MCF 10A (cell line): ENCODE measurements around the gene PAFAH1B2. TPM values are rescaled to one million over a fixed set of nuclear protein-coding genes. Genes with fewer than 3 reads are reported as not detected.

Experiments
- BruUV-seq: library from RNA; stranded (reverse); fragments of 400-500 nt; replicated peaks from 2 replicates; lab custom pipeline; 2021; lab: Mats Ljungman, UMichigan
- CTCF ChIA-PET: fragments of 300-600 bp; sonication (Branson Sonifier 250); formaldehyde crosslinking; extraction: SDS; loops from one replicate; lab custom pipeline; 2021; ENCODE audit warnings: antibody characterized with exemption, inconsistent platforms; lab: Yijun Ruan, JAX
- POLR2A ChIA-PET: fragments of 300-600, 350-650 bp; sonication (Branson Sonifier 250); formaldehyde crosslinking; extraction: SDS; loops from one replicate; lab custom pipeline; 2020; ENCODE audit warnings: antibody characterized with exemption, inconsistent platforms; lab: Yijun Ruan, JAX
- DNase-seq: peaks from one replicate; pipeline ENCODE4 v3.0.0-alpha.2; 2018; ENCODE audit not compliant: unreplicated experiment
- H3K27ac Mint-ChIP-seq: one replicate; pipeline ENCODE4 v1.8.0; 2022; ENCODE audit warnings: mild to moderate bottlenecking, low read depth, mixed read lengths; ENCODE audit not compliant: unreplicated experiment
- H3K27me3 Mint-ChIP-seq: one replicate; pipeline ENCODE4 v1.8.0; 2022; ENCODE audit warnings: mixed read lengths; ENCODE audit not compliant: insufficient read depth, unreplicated experiment
- H3K36me3 Mint-ChIP-seq: one replicate; pipeline ENCODE4 v1.8.0; 2022; ENCODE audit warnings: mild to moderate bottlenecking, moderate library complexity, mixed read lengths; ENCODE audit not compliant: insufficient read depth, unreplicated experiment
- H3K4me1 Mint-ChIP-seq: one replicate; pipeline ENCODE4 v1.8.0; 2022; ENCODE audit warnings: mixed read lengths; ENCODE audit not compliant: insufficient read depth, unreplicated experiment
- H3K4me3 Mint-ChIP-seq: one replicate; pipeline ENCODE4 v1.8.0; 2022; ENCODE audit warnings: mild to moderate bottlenecking, moderate library complexity, mixed read lengths; ENCODE audit not compliant: unreplicated experiment
- H3K9me3 Mint-ChIP-seq: one replicate; pipeline ENCODE4 v1.8.0; 2022; ENCODE audit warnings: mixed read lengths; ENCODE audit not compliant: unreplicated experiment
- intact Hi-C: fragments of 100-400 bp; cut with micrococcal nuclease; formaldehyde crosslinking; loops from 2 replicates; pipeline ENCODE4 v1.14.1; 2022
- total RNA-seq: library from RNA; stranded (reverse); gene quantifications from 2 replicates; pipeline ENCODE4 v1.2.3, GENCODE V29; 2022
- TF ChIP-seq, protein P1 (sequence below): fragments of 200-600 bp; IDR thresholded peaks from one replicate; pipeline ENCODE4 v1.8.0; 2022; ENCODE audit warnings: antibody characterized with exemption, mild to moderate bottlenecking; ENCODE audit not compliant: unreplicated experiment

Gene PAFAH1B2
- total RNA-seq, 1 experiment from 2014 or later: 146 TPM

DNA sequence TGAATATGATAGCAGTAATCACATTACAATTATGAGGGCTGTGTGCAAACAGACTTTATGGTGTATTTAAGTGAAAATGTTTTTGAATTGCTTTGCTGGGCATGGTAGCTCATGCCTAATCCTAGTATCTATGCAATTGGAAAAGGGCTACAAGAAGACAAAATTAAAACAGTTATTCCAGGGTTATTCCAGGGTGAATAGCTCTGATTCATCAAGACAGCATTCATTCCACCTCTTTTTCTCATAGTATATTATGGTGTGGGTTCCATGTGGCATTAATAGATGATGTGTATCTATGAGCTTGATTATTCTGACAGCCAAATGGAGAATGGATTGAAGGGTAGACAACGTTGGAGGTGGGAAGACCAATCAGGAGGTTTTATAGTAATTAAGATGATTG lies 22.4 kb downstream of the PAFAH1B2 start:
- Mint-ChIP-seq H3K36me3 (peaks cover 100% of the 10 kb centered on the region), H3K9me3 (no peaks in the 10 kb centered on the region), H3K4me3 (no peak overlapping the region), H3K27me3 (no peaks in the 10 kb centered on the region), H3K4me1 (peaks cover 14% of the 10 kb centered on the region), H3K27ac (no peak overlapping the region)
- no TSS peak for BruUV-seq
- CTCF ChIA-PET: no interaction called here
- POLR2A ChIA-PET: interaction anchor here (0.7 to 2.5 kb wide), 5 partner anchors 10 to 22 kb away, joined by 3 to 13 read pairs (median 5); partner anchors contain the start of genes PAFAH1B2 and SIDT2
- DNase-seq: no peak
- TF ChIP-seq, protein P1, sequence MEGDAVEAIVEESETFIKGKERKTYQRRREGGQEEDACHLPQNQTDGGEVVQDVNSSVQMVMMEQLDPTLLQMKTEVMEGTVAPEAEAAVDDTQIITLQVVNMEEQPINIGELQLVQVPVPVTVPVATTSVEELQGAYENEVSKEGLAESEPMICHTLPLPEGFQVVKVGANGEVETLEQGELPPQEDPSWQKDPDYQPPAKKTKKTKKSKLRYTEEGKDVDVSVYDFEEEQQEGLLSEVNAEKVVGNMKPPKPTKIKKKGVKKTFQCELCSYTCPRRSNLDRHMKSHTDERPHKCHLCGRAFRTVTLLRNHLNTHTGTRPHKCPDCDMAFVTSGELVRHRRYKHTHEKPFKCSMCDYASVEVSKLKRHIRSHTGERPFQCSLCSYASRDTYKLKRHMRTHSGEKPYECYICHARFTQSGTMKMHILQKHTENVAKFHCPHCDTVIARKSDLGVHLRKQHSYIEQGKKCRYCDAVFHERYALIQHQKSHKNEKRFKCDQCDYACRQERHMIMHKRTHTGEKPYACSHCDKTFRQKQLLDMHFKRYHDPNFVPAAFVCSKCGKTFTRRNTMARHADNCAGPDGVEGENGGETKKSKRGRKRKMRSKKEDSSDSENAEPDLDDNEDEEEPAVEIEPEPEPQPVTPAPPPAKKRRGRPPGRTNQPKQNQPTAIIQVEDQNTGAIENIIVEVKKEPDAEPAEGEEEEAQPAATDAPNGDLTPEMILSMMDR: no peak
- intact Hi-C loops: no loop called here

GRCh38 chr11:117169736-117170135 lies 25.6 kb downstream of the PAFAH1B2 start:
- Mint-ChIP-seq H3K27me3 (no peaks in the 10 kb centered on the region), H3K9me3 (no peaks in the 10 kb centered on the region), H3K4me1 (peaks cover 14% of the 10 kb centered on the region), H3K36me3 (peaks cover 72% of the 10 kb centered on the region), H3K27ac (no peak overlapping the region), H3K4me3 (no peak overlapping the region)
- POLR2A ChIA-PET: interaction anchor here (1.5 to 1.7 kb wide), 2 partner anchors 19 to 24 kb away, joined by 5 to 7 read pairs; no protein-coding TSS in a partner anchor
- no peak for DNase-seq
- TF ChIP-seq, protein P1: no peak
- BruUV-seq: no TSS peak
- intact Hi-C loops: no loop called here
- CTCF ChIA-PET: interaction anchor here (0.6 to 2.1 kb wide), 3 partner anchors 11 to 1774 kb away, joined by 3 to 10 read pairs (median 5); no protein-coding TSS in a partner anchor

DNA sequence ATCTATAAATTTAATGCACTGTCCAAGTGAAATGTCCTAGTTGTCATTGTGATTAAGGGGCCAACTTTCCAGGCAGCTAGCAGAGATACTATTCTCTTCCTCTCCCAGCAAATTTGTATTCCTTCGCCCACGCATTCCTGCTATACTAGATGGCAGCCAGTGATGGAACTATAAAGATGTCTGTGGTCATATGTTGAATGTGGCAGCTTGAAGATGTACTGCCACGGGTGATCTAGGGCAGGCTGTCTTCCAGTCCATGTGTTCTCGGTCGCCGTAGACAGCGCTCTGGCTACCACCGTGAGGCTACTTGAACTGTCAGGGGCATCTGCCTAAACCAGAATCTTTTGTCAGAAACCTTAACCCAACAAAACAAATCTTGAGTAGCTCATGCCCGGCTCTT lies 26.1 kb downstream of the PAFAH1B2 start:
- Mint-ChIP-seq H3K4me1 (peaks cover 13% of the 10 kb centered on the region), H3K27ac (no peak overlapping the region), H3K4me3 (no peak overlapping the region), H3K9me3 (no peaks in the 10 kb centered on the region), H3K36me3 (peaks cover 67% of the 10 kb centered on the region), H3K27me3 (no peaks in the 10 kb centered on the region)
- intact Hi-C loops: no loop called here
- no peak for DNase-seq
- ChIA-PET CTCF (interaction anchor here (0.6 to 2.1 kb wide), 3 partner anchors 10 to 378 kb away, joined by 3 to 10 read pairs (median 5); no protein-coding TSS in a partner anchor), POLR2A (interaction anchor here (0.6 to 1.7 kb wide), 4 partner anchors 20 to 61 kb away, joined by 3 to 7 read pairs (median 5); partner anchors contain the start of gene PCSK7)
- no TSS peak for BruUV-seq
- TF ChIP-seq, protein P1: no peak

DNA sequence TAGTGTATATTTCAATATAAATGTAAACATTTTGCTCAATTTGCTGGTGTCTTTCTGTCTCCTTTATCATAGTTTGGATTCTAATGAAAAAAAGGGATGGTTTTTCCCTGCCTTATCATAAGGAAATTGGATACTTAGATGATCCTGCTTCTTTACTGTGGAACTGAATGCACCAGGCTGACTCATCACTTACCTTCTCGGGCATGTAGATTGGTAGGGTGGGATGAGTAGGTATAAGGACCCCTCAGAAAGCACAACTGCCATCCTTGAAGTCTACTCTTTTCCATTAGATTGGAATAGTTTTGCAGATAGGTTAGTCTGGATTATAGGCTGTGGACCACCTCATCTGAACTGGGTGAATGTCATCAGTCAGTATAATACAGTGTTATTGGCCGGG lies 26.9 kb downstream of the PAFAH1B2 start:
- BruUV-seq: no TSS peak
- no peak overlapping the region for H3K27ac Mint-ChIP-seq
- H3K9me3 Mint-ChIP-seq: no peaks in the 10 kb centered on the region
- H3K27me3 Mint-ChIP-seq: no peaks in the 10 kb centered on the region
- CTCF ChIA-PET: interaction anchor here (1.2 kb wide), 1 partner anchor 10 kb away, joined by 3 read pairs; no protein-coding TSS in a partner anchor
- no peak for DNase-seq
- no peak overlapping the region for H3K4me3 Mint-ChIP-seq
- H3K36me3 Mint-ChIP-seq: peaks cover 59% of the 10 kb centered on the region
- TF ChIP-seq, protein P1: no peak
- POLR2A ChIA-PET: interaction anchor here (0.8 to 1.7 kb wide), 4 partner anchors 9 to 25 kb away, joined by 3 to 7 read pairs (median 5); no protein-coding TSS in a partner anchor
- intact Hi-C loops: no loop called here
- H3K4me1 Mint-ChIP-seq: peaks cover 8% of the 10 kb centered on the region
